ENCODE data around the gene SAMD4B.

GRCh38 chr19:39401070-39401548, 58.9 kb downstream of the SAMD4B start:
- TF ChIP-seq EZH2 (IDR thresholded peaks at IDR 0.05; ENCODE audit: low read depth, unreplicated experiment) (no peak), CTCF (conservative IDR thresholded peaks at IDR 0.05; ENCODE audit: low read depth in 2 of 2) (no peak), CREB1 (CRISPR knock-in tag; IDR thresholded peaks at IDR 0.05; ENCODE audit: low read depth) (no peak)

Data from GM23338 (cell line).